ENCODE measurements around the gene PPY.
"Not testable (repeated sequence)": the region's sequence is repeated elsewhere in the genome, so short reads cannot be mapped to it uniquely, and the experiment has no call there.

Gene PPY

GRCh38 chr17:43898446-43898845 lies 43.8 kb downstream of the PPY start:
- TF ChIP-seq POLR2A (IDR thresholded peaks at IDR 0.05; ENCODE audit: low read length) = no peak
- no peak for TF ChIP-seq GATA1 (IDR thresholded peaks at IDR 0.05; ENCODE audit: low read depth, low read length)
- DNase-seq = no peak

- no peak for DNase-seq
- TF ChIP-seq GATA1 (IDR thresholded peaks at IDR 0.05; ENCODE audit: low read depth, low read length) = no peak
- TF ChIP-seq POLR2A (IDR thresholded peaks at IDR 0.05; ENCODE audit: low read length) = no peak
Observed at GRCh38 chr17:43897831-43898230, 44.4 kb downstream of the PPY start.

- not testable (repeated sequence) for DNase-seq
Observed at GRCh38 chr17:43894494-43894893, 47.8 kb downstream of the PPY start.

- DNase-seq = no peak
- TF ChIP-seq POLR2A (IDR thresholded peaks at IDR 0.05; ENCODE audit: low read length) (no peak), GATA1 (IDR thresholded peaks at IDR 0.05; ENCODE audit: low read depth, low read length) (no peak)
Observed at GRCh38 chr17:43892647-43892952, 49.7 kb downstream of the PPY start.

GRCh38 chr17:43891851-43892646 lies 50.2 kb downstream of the PPY start:
- no peak for DNase-seq
- TF ChIP-seq POLR2A (IDR thresholded peaks at IDR 0.05; ENCODE audit: low read length) (no peak), GATA1 (IDR thresholded peaks at IDR 0.05; ENCODE audit: low read depth, low read length) (no peak)

All from erythroblast (primary cell).